T-helper 17 cell (primary cell): ENCODE data around the gene MAMDC2. TPM values are rescaled to one million over a fixed set of nuclear protein-coding genes. Genes with fewer than 3 reads are reported as not detected.

Source experiments
- ATAC-seq: fragments of 150-1000 bp; cut with Tn5 transposase; 2 replicates; pipeline ENCODE4 v1.10.0; 2021; ENCODE audit warnings: mild to moderate bottlenecking, moderate library complexity
- DNase-seq, 3 donors: peaks; one replicate each; pipeline versions ENCODE4 v3.0.0 to v3.0.0-alpha.2; 2020 to 2021
- H3K9me3 ChIP-seq: one replicate; pipeline ENCODE4 v1.7.0; 2013; ENCODE audit warnings: low read length, mild to moderate bottlenecking; ENCODE audit not compliant: control insufficient read depth, poor library complexity, severe bottlenecking
- H3K27ac Mint-ChIP-seq: one replicate; pipeline ENCODE4 v1.8.0; 2022; ENCODE audit warnings: mild to moderate bottlenecking, moderate library complexity, mixed read lengths
- H3K27me3 Mint-ChIP-seq: one replicate; pipeline ENCODE4 v1.8.0; 2022; ENCODE audit warnings: mixed read lengths
- H3K36me3 Mint-ChIP-seq: one replicate; pipeline ENCODE4 v1.8.0; 2022; ENCODE audit warnings: low read depth, mixed read lengths
- H3K4me1 Mint-ChIP-seq: one replicate; pipeline ENCODE4 v1.8.0; 2022; ENCODE audit warnings: mild to moderate bottlenecking, mixed read lengths
- H3K4me3 Mint-ChIP-seq: one replicate; pipeline ENCODE4 v1.8.0; 2022; ENCODE audit warnings: mild to moderate bottlenecking, moderate library complexity, mixed read lengths
- total RNA-seq, 4 donors: library from RNA in 2 of 4; stranded (reverse) in 2 of 4; gene quantifications; one replicate each; pipeline ENCODE4 v1.2.3 and lab custom pipeline; 2022 to 2026

Gene MAMDC2
- total RNA-seq, 2 donors from 2014 or later, result 0.07 TPM; not detected in 1

DNA sequence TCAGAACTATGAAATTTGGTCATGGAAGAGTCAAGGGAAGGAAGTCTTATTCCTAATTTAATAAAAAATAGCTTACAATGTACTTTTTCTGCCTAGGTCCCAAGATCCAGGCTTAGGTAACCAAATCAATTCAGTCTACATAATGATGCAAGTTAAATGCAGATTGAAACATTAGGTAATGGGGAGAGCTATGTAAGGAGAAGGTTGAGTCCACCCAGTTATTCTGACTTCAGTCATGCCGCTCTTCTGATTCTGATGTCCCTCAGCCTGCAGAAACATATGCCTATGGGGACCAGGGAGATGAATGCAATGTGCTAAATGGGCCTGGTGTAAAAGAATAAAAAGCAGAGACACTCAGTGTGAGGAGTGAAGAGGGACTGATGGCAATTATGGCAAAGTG lies 63.9 kb downstream of the MAMDC2 start:
- no peak overlapping the region for H3K4me3 Mint-ChIP-seq
- ATAC-seq (no peak), DNase-seq (no peak)
- H3K4me1 Mint-ChIP-seq, result peaks cover 18% of the 10 kb centered on the region
- H3K27me3 Mint-ChIP-seq, result peaks cover 52% of the 10 kb centered on the region
- H3K27ac Mint-ChIP-seq, result no peak overlapping the region
- peaks cover 5% of the 10 kb centered on the region for H3K36me3 Mint-ChIP-seq
- no peaks in the 10 kb centered on the region for H3K9me3 ChIP-seq

DNA sequence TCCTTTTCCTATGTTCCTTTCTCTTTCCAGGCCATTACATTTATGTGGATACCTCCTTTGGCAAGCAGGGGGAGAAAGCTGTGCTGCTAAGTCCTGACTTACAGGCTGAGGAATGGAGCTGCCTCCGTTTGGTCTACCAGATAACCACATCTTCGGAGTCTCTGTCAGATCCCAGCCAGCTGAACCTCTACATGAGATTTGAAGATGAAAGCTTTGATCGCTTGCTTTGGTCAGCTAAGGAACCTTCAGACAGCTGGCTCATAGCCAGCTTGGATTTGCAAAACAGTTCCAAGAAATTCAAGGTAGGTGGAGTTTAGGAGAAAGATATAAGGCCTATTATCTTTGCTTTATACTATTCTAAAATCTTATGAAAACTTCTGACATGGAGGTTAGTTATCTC lies 64.5 kb downstream of the MAMDC2 start:
- peaks cover 5% of the 10 kb centered on the region for H3K36me3 Mint-ChIP-seq
- H3K4me1 Mint-ChIP-seq, result peaks cover 18% of the 10 kb centered on the region
- no peak for ATAC-seq
- no peaks in the 10 kb centered on the region for H3K9me3 ChIP-seq
- no peak for DNase-seq
- no peak overlapping the region for H3K4me3 Mint-ChIP-seq
- peaks cover 48% of the 10 kb centered on the region for H3K27me3 Mint-ChIP-seq
- no peak overlapping the region for H3K27ac Mint-ChIP-seq

DNA sequence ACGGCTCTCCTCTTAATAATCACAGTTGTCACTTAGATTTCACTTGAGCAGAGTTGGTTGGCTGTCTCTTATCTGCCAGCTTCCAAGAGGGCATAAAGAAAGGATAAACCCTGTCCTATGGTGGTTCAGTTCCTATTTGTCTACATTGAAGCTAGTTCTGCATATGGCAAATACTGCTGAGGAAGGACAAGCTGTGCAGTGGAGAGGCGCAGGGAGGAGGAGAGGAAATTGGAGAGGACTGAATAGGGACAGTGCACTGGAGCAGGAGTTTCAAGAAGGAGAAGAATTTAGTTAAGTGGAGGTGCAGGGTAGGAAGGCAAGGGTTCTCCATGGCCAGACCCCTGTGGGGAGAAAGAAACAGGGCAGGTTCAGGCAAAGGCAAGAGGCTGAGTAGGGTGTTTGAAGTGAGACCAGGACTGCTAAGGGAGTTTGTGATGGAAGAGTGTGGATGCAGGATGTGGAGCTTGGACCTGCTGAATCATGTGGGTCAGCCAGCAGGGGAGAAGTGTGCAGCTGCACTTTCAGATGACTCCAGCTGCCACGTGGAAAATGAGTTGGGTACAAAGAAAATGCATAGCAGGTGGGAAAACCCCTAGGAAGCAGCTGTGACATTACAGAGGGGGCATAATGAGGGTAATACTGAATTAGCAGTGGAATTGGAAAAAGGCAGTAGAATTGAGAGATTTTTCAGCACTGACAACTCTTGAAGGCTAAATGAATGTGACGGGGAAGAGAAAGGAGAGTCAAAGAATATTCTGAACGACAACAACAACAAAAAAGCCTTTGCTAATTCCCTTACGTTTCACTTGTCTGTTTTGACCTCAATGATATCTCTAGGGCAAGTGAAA lies 66.8 kb downstream of the MAMDC2 start:
- peak overlapping the region; percentile 84 for H3K27ac Mint-ChIP-seq
- no peaks in the 10 kb centered on the region for H3K9me3 ChIP-seq
- H3K27me3 Mint-ChIP-seq, result peaks cover 65% of the 10 kb centered on the region
- H3K4me1 Mint-ChIP-seq, result peaks cover 21% of the 10 kb centered on the region
- DNase-seq (no peak), ATAC-seq (peak; percentile 44)
- H3K4me3 Mint-ChIP-seq, result no peak overlapping the region
- peaks cover 9% of the 10 kb centered on the region for H3K36me3 Mint-ChIP-seq

DNA sequence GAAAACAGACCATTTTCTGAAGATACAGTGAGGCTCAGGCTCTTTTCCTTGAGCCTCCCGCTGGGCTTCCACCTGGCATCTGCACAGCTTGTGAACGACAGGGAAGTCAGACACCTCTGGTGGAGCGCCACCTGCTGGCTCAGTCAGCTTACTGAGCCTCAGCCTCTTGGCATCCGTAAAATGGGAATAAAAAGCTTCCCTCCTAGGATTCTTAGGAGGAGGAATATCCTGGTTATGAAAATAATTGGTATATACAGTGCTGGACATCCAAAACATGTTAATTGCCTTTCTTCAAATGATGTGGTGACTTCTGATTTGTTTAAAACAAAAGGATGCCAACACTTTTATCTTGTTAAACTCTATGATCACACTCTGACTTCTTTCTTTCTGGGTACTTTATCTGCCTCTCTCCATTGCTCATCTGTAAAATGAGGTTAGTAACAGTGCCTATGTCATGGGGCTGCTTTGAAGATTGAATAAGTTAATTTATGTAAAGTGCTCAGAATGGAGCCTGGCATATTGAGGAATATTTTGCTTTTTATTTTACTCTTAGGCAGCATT lies 67.5 kb downstream of the MAMDC2 start:
- ATAC-seq (peak; percentile 68), DNase-seq (peak; percentile 19 to 41 (median 33))
- H3K27ac Mint-ChIP-seq, result peak overlapping the region; percentile 39
- H3K4me1 Mint-ChIP-seq, result peaks cover 21% of the 10 kb centered on the region
- no peaks in the 10 kb centered on the region for H3K9me3 ChIP-seq
- peaks cover 9% of the 10 kb centered on the region for H3K36me3 Mint-ChIP-seq
- H3K27me3 Mint-ChIP-seq, result peaks cover 65% of the 10 kb centered on the region
- H3K4me3 Mint-ChIP-seq, result no peak overlapping the region

DNA sequence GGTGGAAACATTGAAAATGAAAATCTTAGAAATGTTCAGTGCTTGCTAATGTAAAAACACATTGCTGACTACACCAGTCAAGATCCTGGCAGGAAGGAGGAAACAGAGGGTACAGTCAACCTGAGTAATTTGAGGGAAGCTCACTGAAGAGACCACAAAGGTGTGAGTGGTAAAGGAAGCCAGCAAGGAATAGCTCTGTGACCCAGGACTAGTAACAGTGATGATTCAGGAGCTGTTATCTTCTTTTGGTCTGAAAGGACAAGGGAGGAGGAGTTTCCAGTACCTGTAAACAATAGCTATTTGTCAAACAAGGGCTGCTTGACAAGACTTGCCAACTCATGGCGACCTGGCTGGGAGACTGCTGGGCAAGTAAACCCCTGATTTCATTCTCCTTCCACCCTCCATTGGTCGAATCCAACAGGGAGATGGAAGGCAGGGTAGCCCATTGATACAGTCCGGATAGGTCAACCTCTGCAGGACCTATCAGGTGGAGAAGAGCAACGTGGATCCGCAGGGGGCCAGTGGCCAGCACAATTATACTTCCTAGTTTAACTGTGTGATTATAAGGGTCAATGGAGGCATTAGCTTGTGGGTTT lies 68.1 kb downstream of the MAMDC2 start:
- peaks cover 8% of the 10 kb centered on the region for H3K36me3 Mint-ChIP-seq

DNA sequence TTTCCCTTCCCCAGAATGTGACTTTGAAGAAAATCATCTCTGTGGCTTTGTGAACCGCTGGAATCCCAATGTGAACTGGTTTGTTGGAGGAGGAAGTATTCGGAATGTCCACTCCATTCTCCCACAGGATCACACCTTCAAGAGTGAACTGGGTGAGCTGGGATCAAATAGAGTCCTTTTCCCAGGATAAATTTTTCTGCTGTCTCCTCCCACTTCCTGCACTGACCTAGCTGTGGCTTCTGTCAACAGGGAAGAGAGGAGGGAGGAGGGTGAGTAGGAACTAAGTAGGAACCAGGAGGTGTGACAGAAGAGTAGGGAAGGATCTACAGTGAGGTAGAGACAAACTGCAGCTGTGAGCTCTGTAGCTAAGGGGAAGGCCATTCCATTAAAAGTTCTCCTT lies 69.3 kb downstream of the MAMDC2 start:
- no peak for DNase-seq
- Mint-ChIP-seq H3K27me3 (peaks cover 50% of the 10 kb centered on the region), H3K27ac (no peak overlapping the region), H3K36me3 (peaks cover 3% of the 10 kb centered on the region), H3K4me3 (no peak overlapping the region), H3K4me1 (peaks cover 15% of the 10 kb centered on the region)
- H3K9me3 ChIP-seq, result no peaks in the 10 kb centered on the region
- ATAC-seq, result no peak

More for the DNA sequence above, 68.1 kb downstream of the MAMDC2 start:
- H3K27ac Mint-ChIP-seq, result peak overlapping the region; percentile 39
- DNase-seq (no peak), ATAC-seq (no peak)
- no peaks in the 10 kb centered on the region for H3K9me3 ChIP-seq
- H3K4me1 Mint-ChIP-seq, result peaks cover 21% of the 10 kb centered on the region
- H3K4me3 Mint-ChIP-seq, result no peak overlapping the region
- peaks cover 63% of the 10 kb centered on the region for H3K27me3 Mint-ChIP-seq

DNA sequence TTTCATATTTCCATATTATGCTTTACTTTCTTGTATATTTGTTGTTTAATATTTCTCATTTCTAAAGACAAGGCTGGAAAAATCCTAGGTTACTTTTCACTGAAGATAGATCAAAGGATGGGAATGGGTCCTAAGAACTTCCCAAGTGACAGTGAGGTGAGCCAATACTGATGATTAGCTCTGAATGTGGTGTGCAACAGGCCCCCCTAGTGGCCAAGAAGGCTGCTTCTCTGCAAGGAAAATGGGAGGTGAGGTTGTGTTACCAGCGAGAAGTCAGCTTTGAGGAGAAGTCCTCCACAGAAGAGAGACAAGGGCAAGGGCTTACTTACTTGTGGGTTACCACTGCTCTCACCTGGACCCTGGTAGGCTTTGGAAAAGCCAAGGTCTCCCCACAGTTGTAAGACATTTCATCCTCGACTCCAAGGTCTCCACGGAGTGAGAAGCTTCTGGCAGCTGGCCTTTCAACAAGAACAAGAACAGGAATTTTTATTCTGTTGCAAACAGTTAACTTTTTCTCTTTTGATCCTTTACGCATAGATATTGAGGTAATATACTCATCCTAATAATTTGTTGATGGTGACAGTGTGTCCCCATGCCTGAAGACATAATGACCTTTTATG lies 69.9 kb downstream of the MAMDC2 start:
- peak; percentile 57 for ATAC-seq
- Mint-ChIP-seq H3K27me3 (peaks cover 50% of the 10 kb centered on the region), H3K36me3 (peaks cover 3% of the 10 kb centered on the region), H3K27ac (no peak overlapping the region), H3K4me3 (no peak overlapping the region), H3K4me1 (peaks cover 15% of the 10 kb centered on the region)
- H3K9me3 ChIP-seq, result no peaks in the 10 kb centered on the region
- no peak for DNase-seq

DNA sequence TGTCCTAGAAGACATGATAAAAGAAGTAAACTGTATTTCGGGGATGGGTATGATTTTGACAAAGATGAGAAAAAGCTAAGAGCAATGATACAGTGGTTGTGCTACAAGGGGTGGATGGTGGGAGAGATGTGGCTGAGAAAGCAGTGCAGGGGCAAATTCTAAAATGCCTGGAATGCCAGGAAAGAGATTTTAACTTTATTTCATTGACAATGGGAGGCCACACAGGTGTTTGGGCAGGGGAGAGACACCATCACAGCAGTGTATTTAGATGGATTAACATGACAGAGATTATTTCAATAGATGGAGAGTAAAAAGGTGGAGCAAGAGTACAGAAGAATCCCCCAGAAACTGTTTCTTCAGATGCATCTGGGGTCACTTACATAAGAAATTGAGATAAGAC lies 71.2 kb downstream of the MAMDC2 start:
- Mint-ChIP-seq H3K4me3 (no peak overlapping the region), H3K27me3 (peaks cover 57% of the 10 kb centered on the region), H3K4me1 (peaks cover 15% of the 10 kb centered on the region), H3K36me3 (peaks cover 3% of the 10 kb centered on the region), H3K27ac (no peak overlapping the region)
- DNase-seq (no peak), ATAC-seq (no peak)
- H3K9me3 ChIP-seq, result no peaks in the 10 kb centered on the region

DNA sequence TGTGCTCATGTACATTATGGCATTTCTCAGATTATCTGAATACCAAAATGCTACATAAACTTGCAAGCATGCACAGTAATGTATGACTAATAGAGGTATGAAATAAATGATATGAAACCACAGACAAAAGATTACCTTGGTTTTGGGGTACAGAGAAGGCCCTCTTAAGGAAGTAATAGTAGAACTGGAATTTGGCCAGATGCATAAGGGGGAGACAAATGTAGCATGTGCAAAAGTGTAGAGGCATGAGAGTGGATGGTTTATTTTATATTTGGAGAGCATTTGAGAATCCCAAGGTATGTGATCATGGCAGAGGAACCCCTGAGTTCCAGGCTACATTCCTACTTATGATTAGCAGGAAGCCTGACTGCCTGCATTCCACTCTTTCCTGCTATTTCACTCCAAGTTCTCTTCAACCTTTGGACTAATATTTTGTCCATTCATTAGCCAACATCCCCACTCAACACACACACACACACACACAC lies 74.2 kb downstream of the MAMDC2 start:
- H3K4me1 Mint-ChIP-seq, result peaks cover 3% of the 10 kb centered on the region
- DNase-seq (no peak), ATAC-seq (no peak)
- H3K36me3 Mint-ChIP-seq, result peaks cover 3% of the 10 kb centered on the region
- H3K9me3 ChIP-seq, result no peaks in the 10 kb centered on the region
- no peak overlapping the region for H3K4me3 Mint-ChIP-seq
- H3K27me3 Mint-ChIP-seq, result peaks cover 52% of the 10 kb centered on the region
- H3K27ac Mint-ChIP-seq, result no peak overlapping the region

DNA sequence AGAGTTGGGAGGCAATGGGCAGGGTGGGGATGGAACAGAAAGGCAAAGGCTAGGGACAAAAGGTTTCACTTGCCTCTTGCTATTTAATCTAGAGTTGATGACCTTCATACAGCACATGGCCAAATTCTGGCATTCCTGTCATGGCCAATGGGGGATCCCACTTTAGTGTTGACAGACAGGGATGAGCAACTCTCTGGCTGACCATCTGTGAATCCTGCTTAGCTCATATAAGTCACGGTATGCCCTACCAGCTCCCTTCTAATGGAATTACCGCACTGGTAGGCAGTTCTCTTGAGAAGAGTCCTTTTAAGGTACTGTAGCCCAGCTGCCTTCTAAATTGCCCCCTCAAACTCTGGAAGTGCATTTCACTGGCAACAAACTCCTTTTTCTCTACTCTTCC lies 76.1 kb downstream of the MAMDC2 start:
- no peak for DNase-seq
- H3K9me3 ChIP-seq, result no peaks in the 10 kb centered on the region
- Mint-ChIP-seq H3K27me3 (peaks cover 43% of the 10 kb centered on the region), H3K4me3 (no peak overlapping the region), H3K36me3 (peaks cover 2% of the 10 kb centered on the region), H3K4me1 (no peaks in the 10 kb centered on the region), H3K27ac (no peak overlapping the region)
- no peak for ATAC-seq

DNA sequence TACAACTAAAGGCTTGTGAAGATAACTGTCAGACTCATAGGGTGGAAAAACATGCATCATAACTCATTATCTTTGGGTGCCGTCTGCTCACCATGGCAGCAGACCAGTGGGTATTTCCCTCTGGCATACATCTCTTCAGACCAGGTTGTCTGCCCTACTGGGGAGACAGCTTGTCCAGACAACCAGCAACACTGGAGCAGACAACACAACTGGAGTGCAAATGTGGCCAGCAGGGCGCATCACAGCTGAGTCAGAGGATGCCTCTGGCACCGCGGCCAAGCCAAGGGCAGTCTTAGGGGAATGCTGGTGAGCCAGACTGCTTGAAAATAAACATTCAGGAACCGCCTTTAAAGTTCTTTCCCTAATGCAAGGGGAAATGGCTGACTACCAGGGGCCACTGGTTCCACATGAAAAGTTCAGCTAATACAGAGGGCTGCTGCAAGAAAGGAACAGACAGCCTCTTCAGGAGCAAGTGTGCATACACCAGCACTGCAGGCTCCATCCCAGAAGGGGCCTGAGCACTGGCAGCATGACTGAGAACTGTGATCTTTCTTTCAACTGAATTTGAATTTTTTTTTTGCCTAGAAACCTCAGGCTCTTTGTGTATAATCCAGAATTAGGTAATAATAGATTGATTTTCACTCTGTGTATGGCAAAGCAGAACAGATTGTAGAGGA lies 77.3 kb downstream of the MAMDC2 start:
- Mint-ChIP-seq H3K27me3 (peaks cover 40% of the 10 kb centered on the region), H3K4me1 (no peaks in the 10 kb centered on the region), H3K36me3 (no peaks in the 10 kb centered on the region), H3K4me3 (no peak overlapping the region), H3K27ac (no peak overlapping the region)
- no peaks in the 10 kb centered on the region for H3K9me3 ChIP-seq
- DNase-seq, result no peak
- no peak for ATAC-seq

DNA sequence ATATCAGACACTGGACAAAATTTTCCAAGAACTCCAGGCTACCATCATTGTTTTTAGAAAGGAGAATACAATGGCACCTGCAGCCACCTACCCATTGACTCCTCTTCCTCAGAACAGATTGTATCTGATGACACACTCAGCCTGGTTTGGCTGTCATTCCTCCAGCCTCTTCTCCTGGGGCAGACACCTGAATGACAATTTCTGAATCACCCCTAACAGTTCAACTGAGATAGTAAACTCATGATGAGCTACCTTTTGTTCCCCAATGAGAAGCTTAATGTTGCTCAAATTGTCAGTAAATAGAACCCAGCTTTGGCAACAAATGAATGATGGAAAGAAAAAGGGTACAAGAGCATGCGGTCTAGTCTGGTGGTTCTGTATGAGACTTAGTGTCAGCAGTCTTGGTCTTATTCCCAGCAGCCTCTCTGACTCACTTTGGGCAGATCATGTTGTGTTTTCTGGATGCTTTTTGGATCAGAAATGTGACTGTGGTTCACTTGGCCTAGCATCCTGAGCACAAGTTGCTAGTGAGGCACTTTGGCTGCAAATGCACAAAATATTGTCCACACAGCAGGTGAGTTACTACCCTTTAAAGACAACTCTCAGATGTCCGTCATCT lies 78.3 kb downstream of the MAMDC2 start:
- Mint-ChIP-seq H3K4me1 (no peaks in the 10 kb centered on the region), H3K4me3 (no peak overlapping the region), H3K27ac (no peak overlapping the region), H3K36me3 (no peaks in the 10 kb centered on the region), H3K27me3 (peaks cover 50% of the 10 kb centered on the region)
- H3K9me3 ChIP-seq, result no peaks in the 10 kb centered on the region
- ATAC-seq (no peak), DNase-seq (no peak)
